Esophagus muscularis mucosa (tissue), 4 donors: ENCODE measurements around the gene MFAP5.

Experiments used
- EP300 ChIP-seq: sonication (generic); formaldehyde crosslinking; IDR thresholded peaks from one replicate; pipeline ENCODE4 v1.6.1; 2017; ENCODE audit warnings: antibody characterized with exemption
- POLR2A ChIP-seq: fragments of 450-650 bp; IDR thresholded peaks from one replicate; pipeline ENCODE4 v1.6.1; 2017; ENCODE audit warnings: antibody characterized with exemption, moderate library complexity, mild to moderate bottlenecking, low read depth
- POLR2AphosphoS5 ChIP-seq, 2 donors: sonication (generic); formaldehyde crosslinking; IDR thresholded peaks; one replicate each; pipeline ENCODE4 v1.6.1; 2017; ENCODE audit warnings: antibody characterized with exemption in 2 of 2
- TF ChIP-seq, protein P1 (sequence below), 3 experiments: fragments of 200-600 bp in 2 of 3; fragments of 450-650 bp in 1 of 3; sonication (generic) in 2 of 3; IDR thresholded peaks; one replicate each; pipeline ENCODE4 v1.5.1; 2017 to 2019; ENCODE audit warnings: antibody characterized with exemption in 3 of 3, mild to moderate bottlenecking in 2 of 3, moderate library complexity in 1 of 3

DNA sequence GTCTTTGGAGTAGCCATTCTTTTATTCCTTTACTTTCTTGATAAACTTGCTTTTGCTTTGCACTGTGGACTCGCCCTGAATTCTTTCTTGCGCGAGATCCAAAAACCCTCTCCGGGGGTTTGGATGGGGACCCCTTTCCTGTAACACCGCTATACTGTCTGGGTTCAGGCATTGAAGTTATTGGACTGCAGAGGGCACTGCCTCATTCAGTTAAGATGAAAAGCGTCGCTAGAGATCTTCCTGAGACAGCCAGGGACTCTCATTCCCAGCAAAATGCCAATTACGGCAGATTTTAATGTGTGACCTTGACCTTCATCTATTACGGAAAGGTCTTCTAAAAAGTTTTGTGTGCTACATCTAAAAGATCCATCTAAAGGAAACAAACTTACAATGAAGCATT is 17.9 kb upstream of the MFAP5 start:
- TF ChIP-seq POLR2AphosphoS5 (IDR thresholded peaks at IDR 0.05) (no peak), POLR2A (no peak), EP300 (no peak)
- TF ChIP-seq, protein P1, sequence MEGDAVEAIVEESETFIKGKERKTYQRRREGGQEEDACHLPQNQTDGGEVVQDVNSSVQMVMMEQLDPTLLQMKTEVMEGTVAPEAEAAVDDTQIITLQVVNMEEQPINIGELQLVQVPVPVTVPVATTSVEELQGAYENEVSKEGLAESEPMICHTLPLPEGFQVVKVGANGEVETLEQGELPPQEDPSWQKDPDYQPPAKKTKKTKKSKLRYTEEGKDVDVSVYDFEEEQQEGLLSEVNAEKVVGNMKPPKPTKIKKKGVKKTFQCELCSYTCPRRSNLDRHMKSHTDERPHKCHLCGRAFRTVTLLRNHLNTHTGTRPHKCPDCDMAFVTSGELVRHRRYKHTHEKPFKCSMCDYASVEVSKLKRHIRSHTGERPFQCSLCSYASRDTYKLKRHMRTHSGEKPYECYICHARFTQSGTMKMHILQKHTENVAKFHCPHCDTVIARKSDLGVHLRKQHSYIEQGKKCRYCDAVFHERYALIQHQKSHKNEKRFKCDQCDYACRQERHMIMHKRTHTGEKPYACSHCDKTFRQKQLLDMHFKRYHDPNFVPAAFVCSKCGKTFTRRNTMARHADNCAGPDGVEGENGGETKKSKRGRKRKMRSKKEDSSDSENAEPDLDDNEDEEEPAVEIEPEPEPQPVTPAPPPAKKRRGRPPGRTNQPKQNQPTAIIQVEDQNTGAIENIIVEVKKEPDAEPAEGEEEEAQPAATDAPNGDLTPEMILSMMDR (IDR thresholded peaks at IDR 0.05), result peak in 1 of 3 experiments; percentile 4
